ENCODE data around the gene SEPTIN10.
"Not testable (repeated sequence)": the region's sequence is repeated elsewhere in the genome, so short reads cannot be mapped to it uniquely, and the experiment has no call there.

SEPTIN10 gene

DNA sequence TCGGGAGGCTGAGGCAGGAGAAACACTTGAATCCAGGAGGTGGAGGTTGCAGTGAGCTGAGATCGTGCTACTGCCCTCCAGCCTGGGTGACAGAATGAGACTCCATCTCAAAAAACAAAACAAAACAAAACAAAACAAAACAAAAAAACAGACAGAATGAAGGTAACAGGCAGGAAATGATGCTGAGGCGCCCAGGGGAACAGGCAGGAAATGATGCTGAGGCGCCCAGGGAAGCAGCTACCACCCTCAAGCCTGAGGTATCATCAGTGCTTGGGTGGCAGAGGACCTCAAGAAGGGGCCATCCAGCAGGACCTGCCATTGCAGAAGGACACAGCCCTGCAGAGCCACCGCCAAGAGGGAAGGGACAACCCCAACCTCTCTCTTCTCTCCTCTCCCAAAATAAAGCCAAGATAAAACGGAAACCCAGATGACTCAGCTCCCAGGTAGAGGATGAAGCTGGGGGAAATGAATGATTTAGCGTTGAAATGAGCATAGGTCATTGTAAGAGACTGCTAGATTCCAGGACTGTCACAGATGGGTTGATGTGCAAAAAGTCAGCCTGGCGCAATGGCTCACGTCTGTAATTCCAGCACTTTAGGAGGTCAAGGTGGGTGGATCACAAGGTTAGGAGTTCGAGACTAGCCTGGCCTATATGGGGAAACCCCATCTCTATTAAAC, 19.7 kb upstream of the SEPTIN10 start:
- DNase-seq (ENCODE audit: low spot score), result no peak

DNA sequence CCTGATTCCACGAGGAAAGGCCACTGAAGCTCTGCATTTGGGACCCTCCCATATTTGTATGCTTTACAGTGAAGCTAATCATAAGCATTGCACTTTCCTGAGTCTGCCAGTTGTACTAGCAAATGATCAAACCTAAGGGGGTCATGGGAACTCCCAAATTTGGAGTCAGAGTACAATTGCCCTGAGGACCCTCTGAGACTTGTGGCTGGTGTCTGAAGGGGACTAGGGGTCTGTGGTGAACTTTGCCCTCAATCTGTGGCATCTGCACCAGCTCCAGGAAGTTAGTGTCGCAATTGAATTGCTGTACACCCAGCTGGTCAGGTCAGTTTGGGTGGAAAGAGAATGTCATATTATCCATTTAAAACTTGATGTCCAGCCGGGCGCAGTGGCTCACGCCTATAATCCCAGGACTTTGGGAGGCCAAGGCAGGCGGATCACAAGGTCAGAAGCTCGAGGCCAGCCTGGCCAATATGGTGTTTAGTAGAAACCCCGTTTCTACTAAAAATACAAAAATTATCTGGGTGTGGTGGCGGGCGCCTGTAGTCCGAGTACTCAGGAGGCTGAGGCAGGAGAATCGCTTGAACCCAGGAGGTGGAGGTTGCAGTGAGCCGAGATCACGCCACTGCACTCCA, 18.5 kb upstream of the SEPTIN10 start:
- DNase-seq (ENCODE audit: low spot score), result no peak

DNA sequence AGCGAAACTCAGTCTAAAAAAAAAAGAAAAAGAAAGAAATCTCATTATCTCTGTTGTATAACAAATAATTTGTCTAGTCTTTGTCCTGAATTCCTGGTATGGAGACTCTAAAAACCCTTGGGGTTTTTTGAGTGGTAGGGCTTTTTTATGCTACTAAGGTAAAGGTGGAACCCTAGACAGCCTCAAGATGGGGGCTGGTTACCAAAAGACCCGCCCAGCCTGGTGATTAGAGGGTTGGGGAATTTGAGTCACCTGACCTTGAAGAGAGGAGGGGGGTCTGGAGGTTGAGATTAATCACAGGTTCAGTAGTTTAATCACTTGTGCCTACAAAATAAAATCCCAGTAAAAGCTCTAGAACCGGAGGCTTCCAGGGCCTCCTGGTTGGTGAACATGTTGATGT, 18.0 kb upstream of the SEPTIN10 start:
- DNase-seq (ENCODE audit: low spot score), result no peak

DNA sequence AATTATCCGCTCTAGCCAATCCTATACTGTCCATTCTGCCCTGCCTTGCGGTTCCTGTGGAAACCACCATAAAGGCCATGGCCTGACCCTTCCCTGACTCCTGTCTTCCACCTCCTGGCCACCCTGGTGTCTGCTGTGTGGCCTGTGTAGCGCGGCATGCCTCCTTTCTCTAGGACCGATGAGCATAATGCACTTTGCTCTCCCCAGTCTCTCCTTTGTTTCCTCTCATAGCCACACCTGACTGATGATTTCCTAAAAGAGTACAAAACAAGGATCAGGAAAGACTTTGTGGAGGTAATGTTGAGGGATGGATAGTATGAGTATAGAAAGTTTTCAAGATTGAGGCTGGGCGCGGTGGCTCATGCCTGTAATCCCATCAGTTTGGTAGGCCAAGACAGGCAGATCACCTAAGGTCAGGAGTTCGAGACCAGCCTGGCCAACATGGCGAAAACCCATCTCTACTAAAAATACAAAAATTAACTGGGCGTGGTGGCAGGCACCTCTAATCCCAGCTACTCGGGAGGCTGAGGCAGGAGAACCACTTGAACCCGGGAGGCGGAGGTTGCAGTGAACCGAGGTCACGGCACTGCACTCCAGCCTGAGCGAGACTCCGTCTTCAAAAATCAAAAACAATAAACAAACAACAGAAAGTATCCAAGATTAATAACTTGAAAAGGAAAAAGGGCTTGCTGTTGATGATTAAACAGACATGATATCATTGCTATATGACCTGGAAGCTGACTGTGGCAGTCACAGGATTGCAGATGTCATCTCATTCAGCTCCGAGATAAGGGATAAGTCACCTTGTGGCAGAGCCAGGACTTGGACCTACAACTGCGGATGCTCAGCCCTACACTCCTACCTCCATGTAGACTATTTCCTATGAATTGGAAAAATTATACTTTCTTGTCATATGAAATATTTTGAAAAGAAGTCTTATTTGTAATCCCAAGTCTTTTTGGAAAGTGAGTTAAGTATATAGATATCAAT, 17.0 kb upstream of the SEPTIN10 start:
- DNase-seq (ENCODE audit: low spot score), result no peak

DNA sequence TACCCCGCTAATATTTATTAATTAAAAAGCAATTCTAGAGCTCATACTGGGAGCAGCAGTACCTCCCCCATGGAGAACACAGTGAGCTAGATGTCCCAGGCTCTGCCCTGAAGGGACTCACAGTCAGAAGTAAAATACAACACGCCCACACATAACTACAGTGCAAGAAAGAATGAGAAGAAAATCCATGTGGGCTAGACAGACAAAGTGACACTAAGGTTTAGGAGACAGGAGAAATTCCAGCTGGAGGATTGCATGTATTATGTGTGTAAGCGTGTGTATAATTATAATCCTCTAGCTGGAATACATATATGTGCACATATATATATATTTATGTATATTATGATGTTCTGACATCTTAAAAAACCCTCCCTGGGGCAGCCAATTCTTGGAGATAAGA, 16.1 kb upstream of the SEPTIN10 start:
- DNase-seq (ENCODE audit: low spot score), result no peak

DNA sequence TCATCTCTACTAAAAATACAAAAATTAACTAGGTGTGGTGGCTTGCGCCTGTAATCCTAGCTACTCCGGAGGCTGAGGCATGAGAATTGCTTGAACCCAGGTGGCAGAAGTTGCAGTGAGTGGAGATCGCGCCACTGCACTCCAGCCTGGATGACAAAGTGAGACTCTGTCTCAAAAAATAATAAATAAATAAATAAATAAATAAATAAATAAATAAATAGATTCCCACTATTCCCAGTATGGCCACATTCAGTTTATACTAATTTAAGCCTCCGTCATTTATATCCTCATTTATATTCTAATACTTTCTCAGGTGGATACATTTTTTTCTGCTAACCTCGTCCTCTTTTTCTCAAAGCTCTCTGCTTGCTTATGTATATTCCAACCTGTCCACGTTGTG, 14.6 kb upstream of the SEPTIN10 start:
- not testable (repeated sequence) for DNase-seq (ENCODE audit: low spot score)

DNA sequence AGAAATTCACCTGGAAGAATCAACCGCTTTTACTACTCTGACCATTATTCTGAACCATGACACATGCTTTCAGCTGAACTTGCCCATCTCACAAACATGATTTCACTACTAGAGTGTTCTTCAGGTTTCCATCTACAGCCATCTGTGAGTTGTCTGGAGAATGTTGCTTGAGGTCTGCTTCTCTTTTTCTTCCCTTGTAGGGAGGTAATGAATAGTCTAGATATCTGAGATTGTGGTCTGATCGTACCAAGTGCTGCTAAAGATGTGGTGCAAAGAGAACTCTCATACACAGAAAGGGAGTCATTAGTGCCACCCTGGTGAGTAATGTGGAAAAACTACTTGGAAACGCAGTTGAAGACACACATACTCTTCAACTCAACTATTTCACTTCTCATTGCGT, 10.6 kb upstream of the SEPTIN10 start:
- no peak for DNase-seq (ENCODE audit: low spot score)

DNA sequence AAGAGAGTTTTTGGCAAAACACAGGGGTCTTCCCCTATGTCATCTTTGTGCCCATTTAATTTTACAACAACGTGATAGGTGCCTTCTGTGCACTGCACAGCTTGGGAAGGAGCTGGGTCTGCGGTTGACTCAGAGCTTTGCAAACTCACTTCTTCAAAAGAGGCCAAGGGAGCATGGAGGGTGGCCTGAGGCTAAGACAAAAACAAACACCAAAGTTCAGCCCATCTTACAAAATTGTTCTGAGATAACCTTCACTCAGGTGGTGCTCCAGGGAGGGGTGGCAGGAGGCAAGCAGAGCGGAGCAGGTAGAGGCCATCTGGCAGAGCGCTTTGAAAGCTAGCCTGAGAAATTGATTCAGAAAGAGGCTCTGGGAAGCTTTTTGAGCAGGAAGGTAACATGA, 10.2 kb upstream of the SEPTIN10 start:
- DNase-seq (ENCODE audit: low spot score), result no peak

DNA sequence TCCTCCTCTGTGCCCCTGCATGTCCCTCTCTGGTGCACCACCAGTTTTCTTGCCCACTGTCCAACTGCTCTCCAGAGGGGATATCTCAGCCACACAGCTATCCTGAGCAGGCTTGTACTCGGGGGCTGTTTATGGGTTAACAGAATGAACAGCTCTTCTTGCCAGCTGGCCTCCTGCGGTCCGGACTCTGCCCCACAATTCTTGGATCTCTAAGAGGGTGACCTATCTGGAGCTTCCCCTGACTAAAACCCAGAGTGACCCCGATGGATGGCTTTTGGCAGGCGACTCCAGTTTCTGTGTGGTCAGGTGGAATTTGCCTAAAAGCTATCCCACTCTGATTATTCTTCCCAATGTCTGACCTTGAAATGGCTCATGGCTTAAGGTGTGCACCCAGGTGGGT, 9.5 kb upstream of the SEPTIN10 start:
- no peak for DNase-seq (ENCODE audit: low spot score)

DNA sequence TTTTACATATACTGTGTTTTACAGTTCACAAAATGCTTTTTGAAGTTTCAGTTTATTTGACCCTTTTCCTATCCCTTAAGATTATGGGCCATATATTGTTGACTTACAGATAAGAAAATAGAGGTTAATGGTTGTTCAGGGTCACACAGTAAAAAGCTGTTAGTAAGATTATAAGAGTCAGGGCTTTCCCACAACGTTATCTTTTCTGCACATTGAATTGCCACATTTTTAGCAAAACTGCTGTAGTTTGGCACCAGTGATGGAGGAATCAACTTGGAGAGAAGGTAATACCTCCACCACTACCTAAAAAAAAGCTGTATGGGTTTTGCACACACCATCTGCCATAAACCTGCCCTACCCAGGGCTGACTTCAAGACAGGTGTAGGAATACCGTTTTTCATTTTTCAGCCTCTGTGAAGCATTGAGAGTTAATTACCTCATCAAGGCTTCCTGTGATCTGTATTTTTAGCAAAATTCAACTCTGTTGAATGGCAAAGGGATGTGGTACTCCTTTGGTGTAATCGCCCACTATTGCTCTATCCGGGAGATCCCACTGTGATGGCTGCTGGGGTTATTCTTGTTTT, 5.4 kb upstream of the SEPTIN10 start:
- no peak for DNase-seq (ENCODE audit: low spot score)

DNA sequence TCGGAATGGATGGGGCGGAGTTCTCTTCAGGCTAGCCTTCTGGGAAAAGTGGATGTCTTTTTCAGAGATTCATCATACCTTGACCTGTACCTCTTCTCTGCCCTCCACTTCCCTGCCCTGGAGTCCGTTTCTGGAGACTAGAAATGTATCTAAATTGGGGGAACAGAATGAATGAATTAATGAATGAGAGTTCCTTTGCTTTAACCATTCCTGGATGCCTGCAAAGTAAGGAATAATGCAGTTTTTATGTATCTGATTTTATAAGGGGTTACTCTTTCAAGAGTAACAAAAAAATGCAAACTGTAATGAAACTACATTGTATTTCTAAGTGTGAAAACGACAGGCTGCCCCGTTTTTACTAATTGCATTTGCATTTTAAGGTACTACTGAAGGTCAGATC, 2.4 kb upstream of the SEPTIN10 start:
- DNase-seq (ENCODE audit: low spot score), result no peak

DNA sequence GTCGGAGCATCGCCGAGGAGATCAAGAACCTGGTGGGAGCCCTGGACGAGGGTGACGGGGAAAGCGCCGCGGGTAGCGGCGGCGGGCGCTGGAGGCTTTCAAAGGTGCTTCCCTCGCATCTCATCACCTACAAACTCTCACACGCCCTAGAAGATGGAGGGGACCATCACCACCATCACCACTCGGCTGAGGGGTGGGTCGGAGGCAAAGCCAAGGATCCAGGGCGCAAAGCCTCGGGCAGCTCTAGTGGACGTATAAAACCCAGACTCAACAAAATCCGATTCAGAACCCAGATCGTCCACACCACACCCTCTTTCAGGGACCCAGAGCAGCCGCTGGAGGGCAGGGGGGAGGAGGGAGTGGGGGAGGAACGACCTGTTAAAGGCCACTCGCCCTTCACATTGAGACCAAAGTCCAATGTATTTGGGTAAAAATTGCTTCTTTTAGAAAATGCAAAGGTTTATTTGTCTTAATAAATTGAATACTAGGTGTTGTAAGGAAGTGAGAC, 1.9 kb upstream of the SEPTIN10 start:
- DNase-seq (ENCODE audit: low spot score), result no peak

DNA sequence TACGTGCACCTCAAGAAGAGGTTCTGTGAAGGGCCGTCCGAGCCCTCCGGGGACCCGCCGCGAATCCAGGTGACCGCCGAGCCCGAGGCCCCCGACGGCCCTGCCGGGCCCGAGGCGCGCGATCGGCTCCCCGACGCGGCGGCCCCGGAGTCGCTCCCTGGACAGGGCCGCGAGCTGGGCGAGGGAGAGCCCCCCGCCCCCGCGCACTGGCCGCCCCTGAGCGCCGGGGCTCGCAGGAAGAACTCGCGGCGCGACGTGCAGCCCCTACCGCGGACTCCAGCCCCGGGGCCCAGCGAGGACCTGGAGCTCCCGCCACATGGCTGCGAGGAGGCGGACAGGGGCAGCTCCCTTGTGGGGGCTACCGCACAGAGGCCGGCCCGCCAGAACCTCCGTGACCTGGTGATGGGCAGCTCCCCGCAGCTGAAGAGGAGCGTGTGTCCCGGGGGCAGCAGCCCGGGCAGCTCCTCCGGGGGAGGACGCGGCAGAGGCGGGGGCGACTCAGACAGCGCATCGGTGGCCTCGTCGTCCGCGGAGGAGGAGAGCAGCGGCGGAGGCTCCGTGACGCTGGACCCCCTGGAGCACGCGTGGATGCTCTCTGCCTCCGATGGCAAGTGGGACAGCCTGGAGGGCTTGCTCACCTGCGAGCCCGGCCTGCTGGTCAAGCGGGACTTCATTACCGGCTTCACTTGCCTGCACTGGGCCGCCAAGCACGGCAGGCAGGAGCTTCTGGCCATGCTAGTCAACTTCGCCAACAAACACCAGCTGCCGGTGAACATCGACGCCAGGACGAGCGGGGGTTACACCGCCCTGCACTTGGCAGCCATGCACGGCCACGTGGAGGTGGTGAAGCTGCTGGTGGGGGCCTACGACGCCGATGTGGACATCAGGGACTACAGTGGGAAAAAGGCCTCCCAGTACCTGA, 1.2 kb upstream of the SEPTIN10 start:
- DNase-seq (ENCODE audit: low spot score), result no peak

DNA sequence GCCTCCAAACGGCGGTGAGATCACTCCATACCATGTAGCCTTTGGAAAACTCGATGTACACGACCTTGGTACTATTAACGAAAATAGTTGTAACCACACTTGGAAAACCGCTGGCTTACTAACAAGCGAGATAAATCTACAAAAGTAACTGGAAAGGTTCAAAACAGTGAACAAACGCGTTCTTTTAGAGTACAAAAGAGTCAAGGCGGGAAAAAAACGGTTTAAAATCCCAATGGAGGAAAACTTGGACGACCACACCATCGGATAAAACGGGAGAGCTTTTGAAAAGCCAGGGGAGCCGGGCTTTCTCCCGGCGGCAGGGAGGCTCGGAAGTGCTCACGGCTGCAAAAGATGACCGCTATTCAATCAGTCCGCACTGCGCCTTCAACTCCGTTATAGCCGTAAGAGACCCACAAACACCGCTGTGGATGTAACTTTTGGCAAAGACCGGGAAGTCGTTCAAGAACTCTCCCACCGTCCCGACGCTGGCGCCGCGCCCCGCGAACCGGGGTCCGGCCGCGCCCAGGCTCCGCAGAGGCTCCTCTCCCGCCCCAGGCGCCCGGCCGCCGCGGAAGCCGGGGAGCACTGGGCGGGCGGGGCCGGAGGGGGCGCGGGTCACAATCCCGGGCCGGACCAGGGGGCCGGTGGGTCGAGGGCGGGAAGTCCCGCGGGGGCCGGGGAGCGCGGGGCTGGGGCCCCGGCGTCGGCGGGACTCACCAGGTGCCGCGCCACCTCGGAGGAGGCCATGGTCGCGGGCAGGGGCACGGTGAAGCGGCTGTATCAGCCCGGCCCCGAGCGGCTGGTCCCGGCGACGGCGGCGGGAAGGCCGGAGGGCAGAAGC, 465 bp downstream of the SEPTIN10 start:
- no peak for DNase-seq (ENCODE audit: low spot score)

DNA sequence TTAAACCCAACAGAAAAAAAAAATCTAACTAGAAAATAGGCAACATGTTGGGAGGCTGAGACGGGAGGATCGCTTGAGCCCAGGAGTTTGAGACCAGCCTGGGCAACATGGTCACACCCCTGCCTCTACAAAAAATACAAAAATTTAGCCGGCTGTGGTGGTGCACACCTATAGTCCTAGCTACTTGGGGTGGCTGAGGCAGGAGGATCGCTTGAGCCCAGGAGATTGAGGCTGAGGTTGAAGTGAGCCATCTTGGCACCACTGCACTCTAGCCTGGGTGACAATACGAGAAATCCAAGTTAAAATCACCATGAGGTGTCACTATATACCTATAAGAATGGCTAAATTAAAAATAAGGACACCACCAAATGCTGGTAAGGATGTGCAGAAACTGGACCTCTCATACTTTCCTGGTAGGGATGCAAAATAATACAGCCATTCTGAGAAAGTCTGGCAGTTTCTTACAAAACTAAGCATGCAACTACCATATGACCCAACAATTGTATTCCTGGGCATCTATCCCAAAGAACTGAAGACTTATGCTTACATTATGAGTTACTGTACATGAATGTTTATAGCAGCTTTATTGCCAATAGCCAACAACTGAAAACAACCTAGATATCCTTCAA, 2.2 kb downstream of the SEPTIN10 start:
- no peak for DNase-seq (ENCODE audit: low spot score)

DNA sequence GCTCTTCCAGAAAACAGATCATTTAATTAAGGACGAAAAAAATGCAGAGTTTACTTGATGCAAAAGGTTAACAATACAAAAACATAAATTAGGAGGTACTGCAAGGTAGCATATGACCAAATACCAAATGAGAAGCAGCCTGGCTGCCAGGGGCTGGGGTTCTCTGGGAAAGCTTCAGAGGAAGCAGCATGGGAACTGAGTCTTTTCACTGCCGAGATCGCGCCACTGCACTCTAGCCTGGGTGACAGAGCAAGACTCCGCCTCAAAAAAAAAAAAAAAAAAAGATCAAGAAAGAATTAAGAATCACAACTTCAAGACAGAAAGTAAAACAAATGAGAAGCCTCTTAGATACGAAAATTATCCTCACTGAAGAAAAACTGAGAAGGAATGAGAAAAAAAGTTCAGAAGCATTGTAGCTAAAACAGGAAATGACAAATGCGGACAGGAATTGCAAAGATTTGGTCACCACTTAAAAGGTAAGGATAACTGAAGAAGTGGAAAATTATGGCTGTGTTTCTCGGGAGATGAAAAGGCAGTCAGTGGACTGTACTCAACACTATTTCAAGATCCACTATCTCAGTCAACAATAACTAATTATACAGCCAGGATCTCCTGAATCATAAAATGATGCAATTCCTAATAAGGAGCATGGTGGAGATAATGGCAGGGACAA, 4.3 kb downstream of the SEPTIN10 start:
- no peak for DNase-seq (ENCODE audit: low spot score)

DNA sequence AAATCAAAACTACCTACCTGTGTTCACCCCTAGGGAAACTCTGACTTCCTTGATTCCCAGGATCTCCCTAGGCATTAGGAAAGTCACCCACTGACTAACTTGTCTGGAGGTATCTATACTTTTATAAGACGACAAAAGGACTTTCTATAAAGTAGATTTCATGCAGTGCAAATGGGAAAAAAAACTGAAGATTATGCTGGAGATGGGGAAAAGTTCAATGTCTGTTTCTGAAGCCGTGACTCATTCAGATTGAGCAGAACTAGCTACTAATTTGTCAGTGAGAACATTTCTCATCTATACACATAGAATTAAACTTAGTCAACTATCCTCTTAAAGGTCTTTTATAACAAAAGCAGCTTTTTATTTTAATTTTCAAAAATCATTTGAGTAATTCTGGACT, 6.0 kb downstream of the SEPTIN10 start:
- no peak for DNase-seq (ENCODE audit: low spot score)

DNA sequence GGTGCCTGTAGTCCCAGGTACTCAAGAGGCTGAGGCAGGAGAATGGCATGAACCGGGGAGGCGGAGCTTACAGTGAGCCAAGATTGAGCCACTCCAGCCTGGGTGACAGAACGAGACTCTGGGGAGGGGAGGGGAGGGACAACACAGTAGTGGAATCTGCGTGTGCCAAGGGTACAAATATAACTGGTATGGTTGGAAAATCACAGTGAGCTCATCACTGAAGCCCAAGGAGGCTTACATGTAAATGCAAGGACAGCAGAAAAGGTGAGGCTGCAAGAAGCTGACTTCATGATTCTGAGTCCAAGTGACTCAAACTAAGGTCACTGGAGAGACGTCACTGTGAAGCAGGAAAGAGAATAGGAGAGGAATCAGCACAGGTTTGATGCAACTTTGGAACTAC, 9.2 kb downstream of the SEPTIN10 start:
- DNase-seq (ENCODE audit: low spot score), result no peak

DNA sequence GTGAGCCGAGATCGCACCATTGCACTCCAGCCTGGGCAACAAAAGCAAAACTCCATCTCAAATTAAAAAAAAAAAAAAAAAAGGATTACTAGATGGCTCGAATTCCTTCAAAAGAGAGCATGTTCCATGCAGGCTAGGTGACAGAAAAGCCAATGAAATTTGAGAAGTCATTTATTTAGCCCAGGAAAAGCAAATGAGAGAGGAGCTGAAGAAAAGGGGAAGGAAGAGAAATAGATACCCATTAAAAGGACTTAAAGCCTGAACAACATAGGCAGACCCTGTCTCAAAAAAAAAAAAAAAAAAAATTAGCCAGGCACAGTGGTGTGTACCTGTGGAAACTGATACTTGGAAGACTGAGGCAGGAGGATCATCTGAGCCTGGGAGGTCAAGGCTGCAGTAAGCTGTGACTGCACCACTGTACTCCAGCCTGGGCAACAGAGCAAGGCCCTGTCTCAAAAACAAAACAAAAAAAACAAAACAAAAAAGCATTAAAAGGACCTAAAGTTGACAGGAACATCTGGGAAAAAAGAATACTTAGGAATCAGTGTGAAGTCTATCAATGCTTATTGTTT, 11.1 kb downstream of the SEPTIN10 start:
- DNase-seq (ENCODE audit: low spot score), result no peak

All from activated CD4-positive, alpha-beta T cell treated with anti-CD3 and anti-CD28 coated beads, Interleukin-2, Interleukin-4, amounts not matched to agents 100 ng/mL and 50 ng/mL, durations not matched to agents 16 hours and 8 hours (primary cell).